GM12892 (cell line): Measurements from ENCODE around the gene TPCN1.

Experiments used
- POLR2A ChIP-seq: IDR thresholded peaks from 2 replicates; pipeline ENCODE4 v1.6.1; 2011; ENCODE audit warnings: low read depth, low read length, control low read depth
- TAF1 ChIP-seq: IDR thresholded peaks from 2 replicates; pipeline ENCODE4 v1.6.1; 2011; ENCODE audit warnings: low read depth, mild to moderate bottlenecking, control low read depth, low read length, borderline replicate concordance

- TF ChIP-seq POLR2A = no peak
- no peak for TF ChIP-seq TAF1
Measured at GRCh38 chr12:113345318-113345717, 124.1 kb downstream of the TPCN1 start.
